HG03066 (cell line): Measurements from ENCODE around the gene TENT5C.

Source experiments
- ATAC-seq: cut with Tn5 transposase; IDR thresholded peaks from one replicate; pipeline ENCODE4 v1.9.1; 2021; ENCODE audit warnings: low read depth; ENCODE audit not compliant: unreplicated experiment

TENT5C gene

GRCh38 chr1:117572546-117572945, 33.3 kb upstream of the TENT5C start:
- no peak for ATAC-seq

- ATAC-seq: no peak
Measured at GRCh38 chr1:117573386-117574023, 32.3 kb upstream of the TENT5C start.

- no peak for ATAC-seq
Measured at GRCh38 chr1:117574161-117574835, 31.6 kb upstream of the TENT5C start.

GRCh38 chr1:117575586-117576225, 30.1 kb upstream of the TENT5C start:
- ATAC-seq: no peak

- ATAC-seq: no peak
Measured at GRCh38 chr1:117576236-117576635, 29.6 kb upstream of the TENT5C start.

DNA sequence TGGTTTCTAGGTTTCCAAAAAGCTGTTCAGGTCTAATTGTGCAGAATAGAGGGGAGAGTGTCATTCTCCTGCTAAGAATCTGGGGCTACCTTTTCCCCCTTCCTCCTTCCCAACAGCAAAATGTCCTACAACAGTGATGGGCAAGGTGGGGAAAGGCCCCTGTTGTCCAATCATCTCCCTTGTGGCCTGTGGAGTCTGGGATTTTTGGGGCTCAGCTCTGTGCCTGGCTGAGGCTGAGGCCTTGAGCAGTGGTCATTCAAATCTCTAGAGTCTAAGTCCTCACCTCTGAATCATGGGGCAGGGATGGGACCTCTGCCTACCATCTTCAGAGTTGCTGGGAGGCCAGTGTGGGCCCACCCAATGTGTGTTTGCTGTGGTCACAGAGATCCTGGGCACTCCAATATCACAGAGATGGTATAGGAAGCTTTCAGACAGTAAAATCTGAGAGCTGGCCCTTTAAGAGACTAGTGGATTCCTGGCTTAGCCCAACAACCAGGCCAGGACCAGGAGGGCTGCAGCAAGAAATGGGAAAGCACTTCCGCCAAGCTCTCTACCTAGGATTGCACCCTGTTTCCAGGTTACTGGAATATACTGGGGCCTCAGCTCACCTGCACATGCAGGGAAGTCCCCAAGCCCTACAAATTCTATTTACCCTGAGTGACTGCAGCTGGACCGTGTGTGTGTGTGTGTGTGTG, 28.5 kb upstream of the TENT5C start:
- no peak for ATAC-seq

- ATAC-seq: no peak
Measured at GRCh38 chr1:117578466-117578865, 27.4 kb upstream of the TENT5C start.

- no peak for ATAC-seq
Measured at GRCh38 chr1:117579221-117579906, 26.5 kb upstream of the TENT5C start.

DNA sequence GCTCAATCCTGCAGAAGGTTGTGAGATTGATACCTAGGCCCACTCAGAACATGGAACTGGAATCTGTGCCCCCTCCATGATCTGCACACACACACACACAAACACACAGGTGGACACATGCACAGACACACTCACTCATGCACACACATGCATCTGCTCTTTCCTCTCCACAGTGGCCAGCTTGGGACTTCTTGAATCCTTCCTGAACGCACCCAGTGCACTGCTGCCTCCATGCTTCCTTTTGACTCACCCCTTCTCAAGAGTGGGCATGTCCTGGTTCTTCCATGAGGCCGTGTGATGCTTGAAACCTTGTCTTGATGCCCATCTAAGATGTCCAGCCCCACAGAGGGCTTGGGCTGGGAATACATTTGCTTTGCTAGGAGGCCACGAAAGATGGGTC, 25.4 kb upstream of the TENT5C start:
- no peak for ATAC-seq

DNA sequence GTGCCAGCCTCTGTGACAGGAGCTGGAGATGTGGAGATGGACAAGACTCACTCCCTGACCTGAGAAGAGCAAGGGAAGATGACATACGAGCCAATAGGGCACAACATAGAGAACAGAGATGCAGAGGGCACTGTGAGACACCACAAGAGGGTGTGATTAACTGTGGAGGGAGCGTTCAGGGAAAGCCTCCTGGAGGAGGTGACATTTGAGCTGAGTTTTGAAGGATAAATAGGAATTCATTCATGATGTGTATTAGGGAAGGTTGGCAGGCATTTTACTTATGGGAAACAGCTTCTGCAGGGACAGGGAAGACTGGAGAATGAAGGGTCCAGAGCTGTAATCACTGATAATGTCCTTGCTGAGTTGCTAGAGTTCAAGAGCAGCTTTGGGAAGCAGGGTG, 25.0 kb upstream of the TENT5C start:
- no peak for ATAC-seq

- ATAC-seq: no peak
Measured at GRCh38 chr1:117581391-117581943, 24.4 kb upstream of the TENT5C start.

GRCh38 chr1:117582451-117582850, 23.4 kb upstream of the TENT5C start:
- no peak for ATAC-seq

- no peak for ATAC-seq
Measured at GRCh38 chr1:117583247-117583646, 22.6 kb upstream of the TENT5C start.

- no peak for ATAC-seq
Measured at GRCh38 chr1:117584181-117584580, 21.7 kb upstream of the TENT5C start.

DNA sequence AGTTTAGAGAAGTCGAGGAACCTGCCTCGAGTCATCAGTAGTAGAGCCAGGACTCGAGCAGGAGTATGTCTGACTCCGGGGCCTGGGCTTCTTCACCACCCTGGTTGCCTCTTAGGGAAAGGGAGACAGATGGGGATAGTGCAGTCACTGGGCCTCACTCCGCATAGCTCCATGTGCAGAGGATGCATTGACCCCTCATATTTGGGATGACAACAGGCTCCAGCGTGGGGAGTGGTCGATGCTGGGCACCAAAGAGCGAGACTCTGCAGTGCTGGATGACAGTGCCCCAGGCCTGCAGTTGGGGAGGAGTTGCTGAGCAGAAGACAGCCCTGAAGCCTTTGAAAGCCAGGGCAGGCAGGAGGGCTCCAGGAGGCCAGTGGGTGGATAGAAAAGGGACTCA, 20.8 kb upstream of the TENT5C start:
- ATAC-seq: no peak

DNA sequence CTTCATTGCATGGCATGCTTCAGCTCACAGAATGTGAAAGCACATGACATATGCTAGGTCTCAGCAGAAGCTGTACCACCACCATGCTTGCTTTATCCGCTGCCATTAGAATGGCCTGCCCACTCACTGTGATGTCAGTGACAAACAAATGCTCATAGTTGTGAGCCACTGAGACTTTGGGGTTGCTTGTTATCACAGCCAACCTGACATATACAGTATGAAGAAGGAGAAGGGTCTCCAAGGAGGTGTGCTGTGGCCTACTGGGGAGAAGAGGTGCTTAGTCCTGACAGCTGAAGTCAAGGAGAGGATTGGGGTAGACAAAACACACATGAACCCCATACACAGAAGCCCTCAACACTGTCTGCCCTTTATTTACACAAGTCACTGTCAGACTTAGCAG, 19.5 kb upstream of the TENT5C start:
- ATAC-seq: no peak

- ATAC-seq: no peak
Measured at GRCh38 chr1:117586747-117587498, 18.9 kb upstream of the TENT5C start.

- no peak for ATAC-seq
Measured at GRCh38 chr1:117587499-117588356, 18.1 kb upstream of the TENT5C start.

DNA sequence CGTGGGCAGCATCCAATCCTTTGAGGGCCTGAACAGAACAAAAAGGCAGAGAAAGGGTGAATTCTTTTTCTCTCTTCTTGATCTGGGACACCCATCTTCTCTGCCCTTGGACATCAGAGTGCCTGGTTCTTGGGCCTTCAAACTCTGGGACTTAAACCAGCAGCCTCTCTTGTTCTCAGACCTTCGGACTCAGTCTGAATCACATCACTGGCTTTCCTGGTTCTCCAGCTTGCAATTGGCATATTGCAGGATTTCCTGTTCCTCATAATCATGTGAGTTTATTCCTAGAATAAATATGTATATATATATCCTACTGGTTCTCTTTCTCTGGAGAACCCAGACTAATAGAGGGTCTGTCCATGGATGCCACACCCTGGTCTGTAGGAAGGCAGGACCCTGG, 16.3 kb upstream of the TENT5C start:
- no peak for ATAC-seq
